Spleen (tissue), 7 donors: ENCODE measurements around the gene VIL1.

Experiments used
- POLR2A ChIP-seq, 3 donors: fragments of 450-650 bp; IDR thresholded peaks; one replicate each; pipeline ENCODE4 v1.5.1; 2017; ENCODE audit warnings: antibody characterized with exemption in 3 of 3, mild to moderate bottlenecking in 1 of 3
- TF ChIP-seq, protein P1 (sequence below), 11 experiments: fragments of 200-600 bp in 7 of 11; fragments of 450-650 bp in 4 of 11; sonication (generic) in 4 of 11; IDR thresholded peaks in 8 of 11; conservative IDR thresholded peaks in 3 of 11; 1 replicate in 7 of 11; 2 replicates in 4 of 11; pipeline versions ENCODE4 v1.4.0 to v1.8.0; 2016 to 2021; ENCODE audit warnings: antibody characterized with exemption in 11 of 11, inconsistent platforms in 4 of 11, mild to moderate bottlenecking in 1 of 11
- donor health status: DM: no; HTN: no; CAD: no; lungs with moderate emphysema.
- donor health status: DM: no; HTN: no; CAD: no.
- donor health status: DM: no; HTN: no; CAD: no.

- no peak for TF ChIP-seq POLR2A (IDR thresholded peaks at IDR 0.05)
- TF ChIP-seq, protein P1, sequence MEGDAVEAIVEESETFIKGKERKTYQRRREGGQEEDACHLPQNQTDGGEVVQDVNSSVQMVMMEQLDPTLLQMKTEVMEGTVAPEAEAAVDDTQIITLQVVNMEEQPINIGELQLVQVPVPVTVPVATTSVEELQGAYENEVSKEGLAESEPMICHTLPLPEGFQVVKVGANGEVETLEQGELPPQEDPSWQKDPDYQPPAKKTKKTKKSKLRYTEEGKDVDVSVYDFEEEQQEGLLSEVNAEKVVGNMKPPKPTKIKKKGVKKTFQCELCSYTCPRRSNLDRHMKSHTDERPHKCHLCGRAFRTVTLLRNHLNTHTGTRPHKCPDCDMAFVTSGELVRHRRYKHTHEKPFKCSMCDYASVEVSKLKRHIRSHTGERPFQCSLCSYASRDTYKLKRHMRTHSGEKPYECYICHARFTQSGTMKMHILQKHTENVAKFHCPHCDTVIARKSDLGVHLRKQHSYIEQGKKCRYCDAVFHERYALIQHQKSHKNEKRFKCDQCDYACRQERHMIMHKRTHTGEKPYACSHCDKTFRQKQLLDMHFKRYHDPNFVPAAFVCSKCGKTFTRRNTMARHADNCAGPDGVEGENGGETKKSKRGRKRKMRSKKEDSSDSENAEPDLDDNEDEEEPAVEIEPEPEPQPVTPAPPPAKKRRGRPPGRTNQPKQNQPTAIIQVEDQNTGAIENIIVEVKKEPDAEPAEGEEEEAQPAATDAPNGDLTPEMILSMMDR (IDR thresholded peaks at IDR 0.05 in 8 of 11, conservative IDR thresholded peaks at IDR 0.05 in 3 of 11), result no peak
Observed at GRCh38 chr2:218458598-218458997, 39.7 kb downstream of the VIL1 start.
